ENCODE data around the gene SPDYE1.
"Not testable (repeated sequence)": the region's sequence is repeated elsewhere in the genome, so short reads cannot be mapped to it uniquely, and the experiment has no call there.

- not testable (repeated sequence) for TF ChIP-seq POLR2A (IDR thresholded peaks at IDR 0.05; ENCODE audit: low read length); GATA1 (IDR thresholded peaks at IDR 0.05; ENCODE audit: low read depth, low read length)
These were observed 4.8 kb upstream of the SPDYE1 start for GRCh38 chr7:43992896-43993295.
